ENCODE results near the gene ADAMTS3.

The ADAMTS3 gene

DNA sequence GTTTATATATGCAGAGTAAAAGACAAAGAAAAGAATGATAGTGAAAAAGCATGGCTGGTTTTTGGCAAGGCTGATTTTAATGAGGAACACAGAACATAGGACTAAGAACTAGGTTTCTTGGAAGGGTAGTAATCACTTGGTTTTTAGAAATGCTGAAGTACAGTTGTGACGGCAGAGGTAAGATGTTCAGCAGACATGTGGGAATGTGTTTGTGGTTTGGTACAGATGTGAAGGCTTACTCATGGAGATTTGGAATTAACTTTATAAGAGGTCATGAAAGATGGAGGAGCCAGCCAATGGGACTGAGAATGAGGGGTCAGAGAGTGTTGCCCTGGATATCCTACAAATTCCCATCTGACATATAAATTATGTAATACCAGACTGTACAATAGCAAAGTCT, 293.6 kb downstream of the ADAMTS3 start:
- DNase-seq = no peak

DNA sequence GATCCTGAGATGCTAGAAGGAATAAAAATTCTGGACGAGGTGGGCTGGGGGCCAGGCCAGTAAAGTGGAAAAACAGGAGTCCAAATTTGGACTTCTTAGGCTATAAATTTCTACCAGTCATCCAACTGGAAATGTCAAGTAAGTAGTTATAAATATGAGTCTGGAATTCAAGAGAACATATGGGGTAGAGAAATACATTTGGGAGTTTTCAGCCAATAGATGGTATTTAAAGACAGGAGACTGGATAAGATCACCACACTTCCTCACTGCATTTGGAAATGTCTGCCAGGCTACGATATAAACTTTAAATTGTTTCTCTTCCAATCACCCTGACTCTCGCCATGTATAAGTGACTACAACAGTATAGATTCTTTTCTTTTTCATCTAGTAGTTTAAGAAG, 294.8 kb downstream of the ADAMTS3 start:
- DNase-seq = no peak

- no peak for DNase-seq
Observed at GRCh38 chr4:72255269-72255668, 313.8 kb downstream of the ADAMTS3 start.

DNA sequence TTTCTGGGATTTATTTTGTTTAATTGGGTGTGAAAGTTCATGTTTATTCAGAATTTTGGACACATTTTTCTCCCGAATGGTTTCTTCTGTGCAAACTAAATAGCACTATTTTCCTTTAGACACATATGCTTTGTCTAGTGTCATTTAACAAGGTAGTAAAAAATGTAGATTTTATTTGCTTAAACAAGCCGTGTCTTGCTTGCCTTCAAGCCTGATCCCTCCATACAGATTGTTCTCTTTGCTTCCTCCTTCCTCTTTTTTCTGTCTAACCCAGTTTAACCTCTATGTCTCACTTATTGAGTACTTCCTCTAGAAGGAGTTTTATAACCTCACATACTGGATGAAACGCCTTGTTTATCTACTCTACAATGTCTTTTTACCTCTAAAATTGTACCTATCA, 325.4 kb downstream of the ADAMTS3 start:
- no peak for DNase-seq

- DNase-seq = no peak
Observed at GRCh38 chr4:72239487-72240116, 329.4 kb downstream of the ADAMTS3 start.

Data from activated CD4-positive, alpha-beta T cell treated with anti-CD3 and anti-CD28 coated beads for 1 hour (primary cell).